Measurements from ENCODE around the gene CNTNAP2.

GRCh38 chr7:147071536-147071935 is 954.9 kb downstream of the CNTNAP2 start:
- TF ChIP-seq CTCF (IDR thresholded peaks at IDR 0.05 in 4 of 5, conservative IDR thresholded peaks at IDR 0.05 in 1 of 5), result no peak
- no peak for TF ChIP-seq POLR2A (IDR thresholded peaks at IDR 0.05)

Data from gastrocnemius medialis (tissue), 4 donors.